Measurements from ENCODE around the gene TRDMT1. TPM values are rescaled to one million over a fixed set of nuclear protein-coding genes. Genes with fewer than 3 reads are reported as not detected.

Gene TRDMT1
- total and polyA plus RNA-seq, 10 donors: 1.6 to 40.0 (median 12.0) TPM

DNA sequence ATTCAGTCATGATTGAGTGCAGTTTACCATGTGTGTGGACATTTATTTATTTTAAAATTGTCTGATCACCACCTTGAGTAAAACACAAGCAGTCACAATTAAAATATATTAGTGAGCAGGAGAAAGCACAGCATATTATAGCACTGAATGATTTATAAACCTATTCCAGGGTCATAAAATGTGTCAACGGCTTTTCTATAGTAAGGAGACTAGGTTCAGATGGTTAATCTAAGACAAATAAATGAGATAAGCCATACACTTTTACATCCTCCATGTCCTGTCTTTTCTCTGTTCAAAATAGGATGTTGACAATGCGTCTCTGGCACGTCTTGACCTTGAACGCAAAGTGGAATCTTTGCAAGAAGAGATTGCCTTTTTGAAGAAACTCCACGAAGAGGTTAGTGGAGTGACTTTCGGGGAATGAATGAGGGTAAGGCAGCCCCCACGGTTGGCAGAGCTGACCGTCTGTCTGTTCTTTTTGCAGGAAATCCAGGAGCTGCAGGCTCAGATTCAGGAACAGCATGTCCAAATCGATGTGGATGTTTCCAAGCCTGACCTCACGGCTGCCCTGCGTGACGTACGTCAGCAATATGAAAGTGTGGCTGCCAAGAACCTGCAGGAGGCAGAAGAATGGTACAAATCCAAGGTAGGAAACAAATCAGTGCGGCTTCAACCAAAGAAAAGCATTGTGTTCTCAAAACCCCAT, 32.0 kb upstream of the TRDMT1 start:
- TF ChIP-seq POLR2A (IDR thresholded peaks at IDR 0.05): no peak
- peak in 2 of 3 donors; percentile 55 to 67 for TF ChIP-seq POLR2AphosphoS5 (IDR thresholded peaks at IDR 0.05)
- Histone ChIP-seq H3K27ac (peak overlapping the region in 7 of 8 donors; percentile 30 to 100 (median 99)), H3K9me3 (no peaks in the 10 kb centered on the region), H3K4me3 (peak overlapping the region in 6 of 8 donors; percentile 94 to 99 (median 96)), H3K36me3 (peaks cover 18 to 82% (median 74%) of the 10 kb centered on the region in 6 donors), H3K27me3 (replicated peaks in 1 of 7) (no peaks in the 10 kb centered on the region), H3K4me1 (peaks cover 3 to 79% (median 63%) of the 10 kb centered on the region in 6 donors)
- DNase-seq: no peak
- intact Hi-C loops (cut with DNase I; ENCODE audit: low total_unique reads): no loop called here
- 60 to 76% (median 71%) methylated on average over 14 of the region's 14 CpGs for WGBS, 5 donors

DNA sequence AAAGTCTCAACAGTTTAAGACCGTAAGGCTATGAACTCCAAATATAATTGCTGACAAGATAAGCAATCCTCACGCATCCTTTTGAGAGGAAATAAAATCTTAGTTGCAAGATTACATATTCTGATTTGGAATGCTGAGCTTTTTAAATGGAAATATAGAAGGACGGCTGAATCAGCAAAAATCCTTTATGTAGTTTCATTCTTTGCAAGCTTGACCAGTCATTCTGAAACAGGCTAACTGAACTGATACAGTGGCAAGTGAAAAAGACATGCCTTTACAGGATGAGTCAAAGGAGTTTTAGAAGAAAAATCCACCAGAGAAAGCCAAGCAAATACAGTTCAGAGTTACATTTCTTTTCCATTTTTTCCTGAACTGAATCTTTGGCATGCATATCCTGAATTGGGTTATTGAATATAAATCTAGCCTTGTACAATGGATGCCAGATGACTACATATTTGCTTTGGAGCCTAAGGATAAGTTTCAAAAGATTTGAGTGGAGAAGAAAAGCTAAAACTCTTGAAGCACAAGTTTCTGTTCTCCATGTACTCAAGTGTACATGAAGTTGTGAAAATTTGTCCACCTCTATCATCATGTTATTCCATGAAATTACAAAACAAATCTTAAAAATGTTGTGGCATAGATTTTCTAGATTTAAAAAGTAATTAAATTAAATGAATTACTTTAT, 30.9 kb upstream of the TRDMT1 start:
- Histone ChIP-seq H3K4me1 (peaks cover 7 to 78% (median 68%) of the 10 kb centered on the region in 6 donors), H3K27me3 (replicated peaks in 1 of 7) (no peaks in the 10 kb centered on the region), H3K36me3 (peaks cover 18 to 72% (median 65%) of the 10 kb centered on the region in 6 donors), H3K9me3 (no peaks in the 10 kb centered on the region), H3K4me3 (peak overlapping the region in 7 of 8 donors; percentile 94 to 99 (median 97)), H3K27ac (peak overlapping the region in 7 of 8 donors; percentile 30 to 100 (median 99))
- intact Hi-C loops (cut with DNase I; ENCODE audit: low total_unique reads): no loop called here
- WGBS, 5 donors: 36 to 60% (median 39%) methylated on average over 3 of the region's 3 CpGs
- DNase-seq: no peak
- TF ChIP-seq, protein P1, sequence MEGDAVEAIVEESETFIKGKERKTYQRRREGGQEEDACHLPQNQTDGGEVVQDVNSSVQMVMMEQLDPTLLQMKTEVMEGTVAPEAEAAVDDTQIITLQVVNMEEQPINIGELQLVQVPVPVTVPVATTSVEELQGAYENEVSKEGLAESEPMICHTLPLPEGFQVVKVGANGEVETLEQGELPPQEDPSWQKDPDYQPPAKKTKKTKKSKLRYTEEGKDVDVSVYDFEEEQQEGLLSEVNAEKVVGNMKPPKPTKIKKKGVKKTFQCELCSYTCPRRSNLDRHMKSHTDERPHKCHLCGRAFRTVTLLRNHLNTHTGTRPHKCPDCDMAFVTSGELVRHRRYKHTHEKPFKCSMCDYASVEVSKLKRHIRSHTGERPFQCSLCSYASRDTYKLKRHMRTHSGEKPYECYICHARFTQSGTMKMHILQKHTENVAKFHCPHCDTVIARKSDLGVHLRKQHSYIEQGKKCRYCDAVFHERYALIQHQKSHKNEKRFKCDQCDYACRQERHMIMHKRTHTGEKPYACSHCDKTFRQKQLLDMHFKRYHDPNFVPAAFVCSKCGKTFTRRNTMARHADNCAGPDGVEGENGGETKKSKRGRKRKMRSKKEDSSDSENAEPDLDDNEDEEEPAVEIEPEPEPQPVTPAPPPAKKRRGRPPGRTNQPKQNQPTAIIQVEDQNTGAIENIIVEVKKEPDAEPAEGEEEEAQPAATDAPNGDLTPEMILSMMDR (IDR thresholded peaks at IDR 0.05 in 8 of 11, conservative IDR thresholded peaks at IDR 0.05 in 3 of 11): no peak
- TF ChIP-seq POLR2AphosphoS5 (IDR thresholded peaks at IDR 0.05) (no peak), POLR2A (IDR thresholded peaks at IDR 0.05) (no peak)

DNA sequence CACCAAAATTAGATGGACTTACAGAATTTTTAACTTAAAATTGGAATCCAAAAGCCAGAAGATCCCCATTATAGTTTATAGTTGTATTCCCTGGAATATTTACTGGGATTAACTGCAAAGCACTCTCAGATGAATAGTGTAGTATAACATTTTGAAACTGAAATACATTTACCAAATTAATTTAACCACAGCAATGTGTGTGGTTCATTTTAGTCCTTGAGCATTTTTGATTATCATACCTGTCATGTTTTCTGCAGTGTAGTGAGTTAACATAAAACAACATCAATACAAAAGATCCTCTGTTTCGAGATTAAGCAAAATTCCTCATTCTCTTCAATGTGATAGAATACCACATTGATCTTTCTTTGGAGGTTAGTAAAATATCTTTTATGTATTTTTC, 30.3 kb upstream of the TRDMT1 start:
- 48 to 81% (median 70%) methylated on average over 1 of the region's 1 CpG for WGBS, 5 donors
- H3K36me3 ChIP-seq: peaks cover 18 to 65% (median 59%) of the 10 kb centered on the region in 6 donors
- H3K27ac ChIP-seq: peak overlapping the region in 7 of 8 donors; percentile 99 to 100 (median 99)
- intact Hi-C loops (cut with DNase I; ENCODE audit: low total_unique reads): no loop called here
- H3K4me1 ChIP-seq: peaks cover 14 to 78% (median 71%) of the 10 kb centered on the region in 6 donors
- DNase-seq: no peak
- TF ChIP-seq POLR2A (IDR thresholded peaks at IDR 0.05) (no peak), POLR2AphosphoS5 (IDR thresholded peaks at IDR 0.05) (no peak)
- TF ChIP-seq, protein P1 (IDR thresholded peaks at IDR 0.05 in 8 of 11, conservative IDR thresholded peaks at IDR 0.05 in 3 of 11): no peak
- H3K4me3 ChIP-seq: peak overlapping the region in 7 of 8 donors; percentile 94 to 99 (median 97)
- no peaks in the 10 kb centered on the region for H3K27me3 ChIP-seq (replicated peaks in 1 of 7)
- H3K9me3 ChIP-seq: no peaks in the 10 kb centered on the region

DNA sequence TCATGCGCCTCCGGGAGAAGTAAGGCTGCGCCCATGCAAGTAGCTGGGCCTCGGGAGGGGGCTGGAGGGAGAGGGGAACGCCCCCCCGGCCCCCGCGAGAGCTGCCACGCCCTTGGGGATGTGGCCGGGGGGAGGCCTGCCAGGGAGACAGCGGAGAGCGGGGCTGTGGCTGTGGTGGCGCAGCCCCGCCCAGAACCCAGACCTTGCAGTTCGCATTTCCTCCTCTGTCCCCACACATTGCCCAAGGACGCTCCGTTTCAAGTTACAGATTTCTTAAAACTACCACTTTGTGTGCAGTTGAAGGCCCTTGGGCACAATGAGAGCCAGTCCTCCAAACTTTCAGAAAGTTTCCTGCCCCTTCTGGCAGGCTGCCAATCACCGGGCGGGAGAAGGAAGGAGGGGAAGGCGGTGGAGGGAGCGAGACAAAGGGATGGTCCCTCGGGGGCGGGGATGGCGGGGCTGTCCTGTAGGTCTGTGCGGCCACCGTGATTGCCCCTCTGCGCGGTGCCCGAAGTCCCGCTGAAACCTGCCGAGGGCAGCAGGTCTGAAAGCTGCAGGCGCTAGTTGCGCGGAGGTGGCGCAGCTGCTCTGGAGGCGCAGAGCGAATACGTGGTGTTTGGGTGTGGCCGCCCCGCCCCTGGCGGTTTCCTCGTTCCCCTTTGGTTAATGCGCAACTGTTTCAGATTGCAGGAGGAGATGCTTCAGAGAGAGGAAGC, 28.7 kb upstream of the TRDMT1 start:
- peaks cover 13 to 78% (median 67%) of the 10 kb centered on the region in 6 donors for H3K4me1 ChIP-seq
- DNase-seq: peak; percentile 98
- peaks cover 15 to 49% (median 42%) of the 10 kb centered on the region in 6 donors for H3K36me3 ChIP-seq
- WGBS, 5 donors: 0 to 1% (median 0%) methylated on average over 30 to 43 of the region's 43 CpGs
- intact Hi-C loops (cut with DNase I; ENCODE audit: low total_unique reads): no loop called here
- no peaks in the 10 kb centered on the region for H3K9me3 ChIP-seq
- peak overlapping the region; percentile 93 to 100 (median 99) for H3K27ac ChIP-seq
- TF ChIP-seq, protein P1 (IDR thresholded peaks at IDR 0.05 in 8 of 11, conservative IDR thresholded peaks at IDR 0.05 in 3 of 11): peak in 6 of 11 experiments; percentile 40 to 70 (median 48)
- TF ChIP-seq POLR2A (IDR thresholded peaks at IDR 0.05) (peak; percentile 22 to 57 (median 29)), POLR2AphosphoS5 (IDR thresholded peaks at IDR 0.05) (peak; percentile 95 to 97 (median 96))
- H3K27me3 ChIP-seq (replicated peaks in 1 of 7): no peaks in the 10 kb centered on the region
- peak overlapping the region; percentile 93 to 99 (median 96) for H3K4me3 ChIP-seq
